ENCODE results near the gene MSANTD1.

The MSANTD1 gene

GRCh38 chr4:3256230-3257102 is 7.5 kb downstream of the MSANTD1 start (continued):
- no peak for TF ChIP-seq CSRNP3 (CRISPR knock-in tag; IDR thresholded peaks at IDR 0.05)
- TF ChIP-seq ZNF565 (CRISPR knock-in tag; conservative IDR thresholded peaks at IDR 0.05; ENCODE audit: low read depth) = no peak
- no peak for TF ChIP-seq CREB5 (CRISPR knock-in tag; IDR thresholded peaks at IDR 0.05; ENCODE audit: low read depth)

GRCh38 chr4:3257103-3257555 is 8.2 kb downstream of the MSANTD1 start:
- ATAC-seq = no peak
- TF ChIP-seq ARNTL (CRISPR knock-in tag; IDR thresholded peaks at IDR 0.05; ENCODE audit: borderline replicate concordance, low read depth) (no peak), TOX (CRISPR knock-in tag; IDR thresholded peaks at IDR 0.05; ENCODE audit: borderline replicate concordance) (no peak), ZFP30 (CRISPR knock-in tag; IDR thresholded peaks at IDR 0.05) (no peak), TCF4 (CRISPR knock-in tag; IDR thresholded peaks at IDR 0.05; ENCODE audit: borderline replicate concordance) (no peak), CREB5 (CRISPR knock-in tag; IDR thresholded peaks at IDR 0.05; ENCODE audit: low read depth) (no peak), POU6F1 (CRISPR knock-in tag; IDR thresholded peaks at IDR 0.05; ENCODE audit: borderline replicate concordance, low read depth) (no peak), ESRRG (CRISPR knock-in tag; IDR thresholded peaks at IDR 0.05) (no peak), ZNF70 (CRISPR knock-in tag; IDR thresholded peaks at IDR 0.05) (no peak), GLIS3 (CRISPR knock-in tag; IDR thresholded peaks at IDR 0.05) (no peak), CSRNP3 (CRISPR knock-in tag; IDR thresholded peaks at IDR 0.05) (no peak), PPARA (CRISPR knock-in tag; IDR thresholded peaks at IDR 0.05; ENCODE audit: borderline replicate concordance) (no peak), BACH2 (CRISPR knock-in tag; IDR thresholded peaks at IDR 0.05; ENCODE audit: borderline replicate concordance) (no peak), ZC3H10 (CRISPR knock-in tag; IDR thresholded peaks at IDR 0.05) (no peak), ISL1 (CRISPR knock-in tag; IDR thresholded peaks at IDR 0.05) (no peak), ZFP3 (CRISPR knock-in tag; IDR thresholded peaks at IDR 0.05) (no peak), ZNF8 (CRISPR knock-in tag; IDR thresholded peaks at IDR 0.05) (no peak), RARB (CRISPR knock-in tag; IDR thresholded peaks at IDR 0.05) (no peak), OSR1 (CRISPR knock-in tag; IDR thresholded peaks at IDR 0.05) (no peak)

GRCh38 chr4:3257556-3258482 is 8.9 kb downstream of the MSANTD1 start:
- no peak for ATAC-seq
- TF ChIP-seq SNAI2 (CRISPR knock-in tag; IDR thresholded peaks at IDR 0.05) (no peak), PATZ1 (CRISPR knock-in tag; IDR thresholded peaks at IDR 0.05; ENCODE audit: borderline replicate concordance) (no peak), BACH2 (CRISPR knock-in tag; IDR thresholded peaks at IDR 0.05; ENCODE audit: borderline replicate concordance) (no peak), CREB5 (CRISPR knock-in tag; IDR thresholded peaks at IDR 0.05; ENCODE audit: low read depth) (no peak), ZNF70 (CRISPR knock-in tag; IDR thresholded peaks at IDR 0.05) (no peak), OSR1 (CRISPR knock-in tag; IDR thresholded peaks at IDR 0.05) (no peak), ISL1 (CRISPR knock-in tag; IDR thresholded peaks at IDR 0.05) (no peak), TSHZ2 (CRISPR knock-in tag; IDR thresholded peaks at IDR 0.05) (no peak)

Data from SK-N-SH treated with all-trans-retinoic acid at 6 μM for 48 hours (cell line).